K562 (cell line): ENCODE data around the gene DNAH9.

Experiments
- HOXB6 ChIP-seq: fragments of 250-450 bp; sonication (Bioruptor Pico); IDR thresholded peaks from 2 replicates; pipeline ENCODE4 v1.5.1; 2022; ENCODE audit warnings: mild to moderate bottlenecking, borderline replicate concordance
- MEF2A ChIP-seq: IDR thresholded peaks from 2 replicates; pipeline ENCODE4 v1.6.1; 2011; ENCODE audit warnings: low read depth, mild to moderate bottlenecking, low read length, moderate library complexity; ENCODE audit not compliant: control insufficient read depth
- TF ChIP-seq, protein P1 (sequence below): sonication (generic); formaldehyde crosslinking; IDR thresholded peaks from 2 replicates; pipeline ENCODE4 v1.8.1; 2022; ENCODE audit warnings: missing genetic modification reagents
- TF ChIP-seq, protein P2 (sequence below): fragments of 200-600 bp; sonication (generic); IDR thresholded peaks from one replicate; pipeline ENCODE4 v1.6.1; 2012; ENCODE audit warnings: mild to moderate bottlenecking, low read depth, low read length, inconsistent platforms
- TF ChIP-seq, protein P3 (sequence below), 3 experiments: IDR thresholded peaks in 2 of 3; conservative IDR thresholded peaks in 1 of 3; 2 replicates each; pipeline ENCODE4 v1.5.1; 2011 to 2012; ENCODE audit warnings: low read length in 3 of 3, mild to moderate bottlenecking in 3 of 3, control low read depth in 2 of 3, improper control_type of control experiment in 1 of 3, inconsistent platforms in 1 of 3, low read depth in 1 of 3, mixed read lengths in 1 of 3, moderate library complexity in 1 of 3; ENCODE audit not compliant: insufficient read depth in 2 of 3
- TF ChIP-seq, protein P4 (sequence below): fragments of 450-650 bp; formaldehyde crosslinking; IDR thresholded peaks from 2 replicates; pipeline ENCODE4 v1.4.0; 2020; ENCODE audit warnings: mild to moderate bottlenecking, moderate library complexity
- TF ChIP-seq, protein P5 (sequence below): sonication (generic); formaldehyde crosslinking; IDR thresholded peaks from 2 replicates; pipeline ENCODE4 v1.9.0; 2022; ENCODE audit warnings: mild to moderate bottlenecking, missing genetic modification reagents

DNA sequence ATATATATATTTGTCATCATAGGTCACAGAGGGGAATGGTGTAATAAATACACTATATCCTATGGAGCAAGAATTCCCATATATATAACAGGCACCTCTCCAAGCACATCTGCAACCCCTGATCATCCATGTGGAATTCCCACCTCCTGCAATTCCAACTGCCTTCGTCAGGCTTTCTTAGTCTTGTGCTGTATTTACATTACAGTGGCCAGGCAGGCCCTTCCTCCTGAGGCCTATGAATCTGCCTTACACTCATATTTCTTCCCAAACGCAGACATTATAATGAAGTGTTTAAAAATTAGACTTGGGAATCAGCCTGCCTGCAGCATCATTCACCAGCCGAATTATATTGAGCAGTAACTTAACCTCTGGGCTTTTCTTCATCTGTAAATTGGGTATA, 19.3 kb upstream of the DNAH9 start:
- TF ChIP-seq, protein P1, sequence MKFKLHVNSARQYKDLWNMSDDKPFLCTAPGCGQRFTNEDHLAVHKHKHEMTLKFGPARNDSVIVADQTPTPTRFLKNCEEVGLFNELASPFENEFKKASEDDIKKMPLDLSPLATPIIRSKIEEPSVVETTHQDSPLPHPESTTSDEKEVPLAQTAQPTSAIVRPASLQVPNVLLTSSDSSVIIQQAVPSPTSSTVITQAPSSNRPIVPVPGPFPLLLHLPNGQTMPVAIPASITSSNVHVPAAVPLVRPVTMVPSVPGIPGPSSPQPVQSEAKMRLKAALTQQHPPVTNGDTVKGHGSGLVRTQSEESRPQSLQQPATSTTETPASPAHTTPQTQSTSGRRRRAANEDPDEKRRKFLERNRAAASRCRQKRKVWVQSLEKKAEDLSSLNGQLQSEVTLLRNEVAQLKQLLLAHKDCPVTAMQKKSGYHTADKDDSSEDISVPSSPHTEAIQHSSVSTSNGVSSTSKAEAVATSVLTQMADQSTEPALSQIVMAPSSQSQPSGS (CRISPR knock-in tag): no peak
- no peak for TF ChIP-seq HOXB6 (CRISPR knock-in tag)
- TF ChIP-seq, protein P2, sequence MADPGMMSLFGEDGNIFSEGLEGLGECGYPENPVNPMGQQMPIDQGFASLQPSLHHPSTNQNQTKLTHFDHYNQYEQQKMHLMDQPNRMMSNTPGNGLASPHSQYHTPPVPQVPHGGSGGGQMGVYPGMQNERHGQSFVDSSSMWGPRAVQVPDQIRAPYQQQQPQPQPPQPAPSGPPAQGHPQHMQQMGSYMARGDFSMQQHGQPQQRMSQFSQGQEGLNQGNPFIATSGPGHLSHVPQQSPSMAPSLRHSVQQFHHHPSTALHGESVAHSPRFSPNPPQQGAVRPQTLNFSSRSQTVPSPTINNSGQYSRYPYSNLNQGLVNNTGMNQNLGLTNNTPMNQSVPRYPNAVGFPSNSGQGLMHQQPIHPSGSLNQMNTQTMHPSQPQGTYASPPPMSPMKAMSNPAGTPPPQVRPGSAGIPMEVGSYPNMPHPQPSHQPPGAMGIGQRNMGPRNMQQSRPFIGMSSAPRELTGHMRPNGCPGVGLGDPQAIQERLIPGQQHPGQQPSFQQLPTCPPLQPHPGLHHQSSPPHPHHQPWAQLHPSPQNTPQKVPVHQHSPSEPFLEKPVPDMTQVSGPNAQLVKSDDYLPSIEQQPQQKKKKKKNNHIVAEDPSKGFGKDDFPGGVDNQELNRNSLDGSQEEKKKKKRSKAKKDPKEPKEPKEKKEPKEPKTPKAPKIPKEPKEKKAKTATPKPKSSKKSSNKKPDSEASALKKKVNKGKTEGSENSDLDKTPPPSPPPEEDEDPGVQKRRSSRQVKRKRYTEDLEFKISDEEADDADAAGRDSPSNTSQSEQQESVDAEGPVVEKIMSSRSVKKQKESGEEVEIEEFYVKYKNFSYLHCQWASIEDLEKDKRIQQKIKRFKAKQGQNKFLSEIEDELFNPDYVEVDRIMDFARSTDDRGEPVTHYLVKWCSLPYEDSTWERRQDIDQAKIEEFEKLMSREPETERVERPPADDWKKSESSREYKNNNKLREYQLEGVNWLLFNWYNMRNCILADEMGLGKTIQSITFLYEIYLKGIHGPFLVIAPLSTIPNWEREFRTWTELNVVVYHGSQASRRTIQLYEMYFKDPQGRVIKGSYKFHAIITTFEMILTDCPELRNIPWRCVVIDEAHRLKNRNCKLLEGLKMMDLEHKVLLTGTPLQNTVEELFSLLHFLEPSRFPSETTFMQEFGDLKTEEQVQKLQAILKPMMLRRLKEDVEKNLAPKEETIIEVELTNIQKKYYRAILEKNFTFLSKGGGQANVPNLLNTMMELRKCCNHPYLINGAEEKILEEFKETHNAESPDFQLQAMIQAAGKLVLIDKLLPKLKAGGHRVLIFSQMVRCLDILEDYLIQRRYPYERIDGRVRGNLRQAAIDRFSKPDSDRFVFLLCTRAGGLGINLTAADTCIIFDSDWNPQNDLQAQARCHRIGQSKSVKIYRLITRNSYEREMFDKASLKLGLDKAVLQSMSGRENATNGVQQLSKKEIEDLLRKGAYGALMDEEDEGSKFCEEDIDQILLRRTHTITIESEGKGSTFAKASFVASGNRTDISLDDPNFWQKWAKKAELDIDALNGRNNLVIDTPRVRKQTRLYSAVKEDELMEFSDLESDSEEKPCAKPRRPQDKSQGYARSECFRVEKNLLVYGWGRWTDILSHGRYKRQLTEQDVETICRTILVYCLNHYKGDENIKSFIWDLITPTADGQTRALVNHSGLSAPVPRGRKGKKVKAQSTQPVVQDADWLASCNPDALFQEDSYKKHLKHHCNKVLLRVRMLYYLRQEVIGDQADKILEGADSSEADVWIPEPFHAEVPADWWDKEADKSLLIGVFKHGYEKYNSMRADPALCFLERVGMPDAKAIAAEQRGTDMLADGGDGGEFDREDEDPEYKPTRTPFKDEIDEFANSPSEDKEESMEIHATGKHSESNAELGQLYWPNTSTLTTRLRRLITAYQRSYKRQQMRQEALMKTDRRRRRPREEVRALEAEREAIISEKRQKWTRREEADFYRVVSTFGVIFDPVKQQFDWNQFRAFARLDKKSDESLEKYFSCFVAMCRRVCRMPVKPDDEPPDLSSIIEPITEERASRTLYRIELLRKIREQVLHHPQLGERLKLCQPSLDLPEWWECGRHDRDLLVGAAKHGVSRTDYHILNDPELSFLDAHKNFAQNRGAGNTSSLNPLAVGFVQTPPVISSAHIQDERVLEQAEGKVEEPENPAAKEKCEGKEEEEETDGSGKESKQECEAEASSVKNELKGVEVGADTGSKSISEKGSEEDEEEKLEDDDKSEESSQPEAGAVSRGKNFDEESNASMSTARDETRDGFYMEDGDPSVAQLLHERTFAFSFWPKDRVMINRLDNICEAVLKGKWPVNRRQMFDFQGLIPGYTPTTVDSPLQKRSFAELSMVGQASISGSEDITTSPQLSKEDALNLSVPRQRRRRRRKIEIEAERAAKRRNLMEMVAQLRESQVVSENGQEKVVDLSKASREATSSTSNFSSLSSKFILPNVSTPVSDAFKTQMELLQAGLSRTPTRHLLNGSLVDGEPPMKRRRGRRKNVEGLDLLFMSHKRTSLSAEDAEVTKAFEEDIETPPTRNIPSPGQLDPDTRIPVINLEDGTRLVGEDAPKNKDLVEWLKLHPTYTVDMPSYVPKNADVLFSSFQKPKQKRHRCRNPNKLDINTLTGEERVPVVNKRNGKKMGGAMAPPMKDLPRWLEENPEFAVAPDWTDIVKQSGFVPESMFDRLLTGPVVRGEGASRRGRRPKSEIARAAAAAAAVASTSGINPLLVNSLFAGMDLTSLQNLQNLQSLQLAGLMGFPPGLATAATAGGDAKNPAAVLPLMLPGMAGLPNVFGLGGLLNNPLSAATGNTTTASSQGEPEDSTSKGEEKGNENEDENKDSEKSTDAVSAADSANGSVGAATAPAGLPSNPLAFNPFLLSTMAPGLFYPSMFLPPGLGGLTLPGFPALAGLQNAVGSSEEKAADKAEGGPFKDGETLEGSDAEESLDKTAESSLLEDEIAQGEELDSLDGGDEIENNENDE: no peak
- no peak for TF ChIP-seq MEF2A
- TF ChIP-seq, protein P3, sequence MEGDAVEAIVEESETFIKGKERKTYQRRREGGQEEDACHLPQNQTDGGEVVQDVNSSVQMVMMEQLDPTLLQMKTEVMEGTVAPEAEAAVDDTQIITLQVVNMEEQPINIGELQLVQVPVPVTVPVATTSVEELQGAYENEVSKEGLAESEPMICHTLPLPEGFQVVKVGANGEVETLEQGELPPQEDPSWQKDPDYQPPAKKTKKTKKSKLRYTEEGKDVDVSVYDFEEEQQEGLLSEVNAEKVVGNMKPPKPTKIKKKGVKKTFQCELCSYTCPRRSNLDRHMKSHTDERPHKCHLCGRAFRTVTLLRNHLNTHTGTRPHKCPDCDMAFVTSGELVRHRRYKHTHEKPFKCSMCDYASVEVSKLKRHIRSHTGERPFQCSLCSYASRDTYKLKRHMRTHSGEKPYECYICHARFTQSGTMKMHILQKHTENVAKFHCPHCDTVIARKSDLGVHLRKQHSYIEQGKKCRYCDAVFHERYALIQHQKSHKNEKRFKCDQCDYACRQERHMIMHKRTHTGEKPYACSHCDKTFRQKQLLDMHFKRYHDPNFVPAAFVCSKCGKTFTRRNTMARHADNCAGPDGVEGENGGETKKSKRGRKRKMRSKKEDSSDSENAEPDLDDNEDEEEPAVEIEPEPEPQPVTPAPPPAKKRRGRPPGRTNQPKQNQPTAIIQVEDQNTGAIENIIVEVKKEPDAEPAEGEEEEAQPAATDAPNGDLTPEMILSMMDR (IDR thresholded peaks at IDR 0.05 in 2 of 3, conservative IDR thresholded peaks at IDR 0.05 in 1 of 3; ENCODE audit: insufficient read depth in 2 of 3, low read depth in 1 of 3, low read length in 3 of 3): no peak
- TF ChIP-seq, protein P4, sequence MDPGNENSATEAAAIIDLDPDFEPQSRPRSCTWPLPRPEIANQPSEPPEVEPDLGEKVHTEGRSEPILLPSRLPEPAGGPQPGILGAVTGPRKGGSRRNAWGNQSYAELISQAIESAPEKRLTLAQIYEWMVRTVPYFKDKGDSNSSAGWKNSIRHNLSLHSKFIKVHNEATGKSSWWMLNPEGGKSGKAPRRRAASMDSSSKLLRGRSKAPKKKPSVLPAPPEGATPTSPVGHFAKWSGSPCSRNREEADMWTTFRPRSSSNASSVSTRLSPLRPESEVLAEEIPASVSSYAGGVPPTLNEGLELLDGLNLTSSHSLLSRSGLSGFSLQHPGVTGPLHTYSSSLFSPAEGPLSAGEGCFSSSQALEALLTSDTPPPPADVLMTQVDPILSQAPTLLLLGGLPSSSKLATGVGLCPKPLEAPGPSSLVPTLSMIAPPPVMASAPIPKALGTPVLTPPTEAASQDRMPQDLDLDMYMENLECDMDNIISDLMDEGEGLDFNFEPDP (CRISPR knock-in tag): no peak
- TF ChIP-seq, protein P5, sequence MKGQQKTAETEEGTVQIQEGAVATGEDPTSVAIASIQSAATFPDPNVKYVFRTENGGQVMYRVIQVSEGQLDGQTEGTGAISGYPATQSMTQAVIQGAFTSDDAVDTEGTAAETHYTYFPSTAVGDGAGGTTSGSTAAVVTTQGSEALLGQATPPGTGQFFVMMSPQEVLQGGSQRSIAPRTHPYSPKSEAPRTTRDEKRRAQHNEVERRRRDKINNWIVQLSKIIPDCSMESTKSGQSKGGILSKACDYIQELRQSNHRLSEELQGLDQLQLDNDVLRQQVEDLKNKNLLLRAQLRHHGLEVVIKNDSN (CRISPR knock-in tag): no peak
